ENCODE measurements around the gene CPLX4.
"Not testable (repeated sequence)": the region's sequence is repeated elsewhere in the genome, so short reads cannot be mapped to it uniquely, and the experiment has no call there.

The CPLX4 gene

GRCh38 chr18:59264651-59265245, 53.7 kb downstream of the CPLX4 start:
- H3K27me3 Mint-ChIP-seq = peaks cover 73 to 90% of the 10 kb centered on the region in 2 donors
- peaks cover 5 to 15% of the 10 kb centered on the region in 2 donors for H3K4me1 Mint-ChIP-seq (ENCODE audit: low read depth in 2 of 2)
- ATAC-seq (replicated peaks) (no peak), DNase-seq (no peak)
- no peaks in the 10 kb centered on the region for H3K36me3 Mint-ChIP-seq (ENCODE audit: insufficient read depth)
- H3K4me3 Mint-ChIP-seq = peak overlapping the region; percentile 48 to 62
- H3K9me3 Mint-ChIP-seq = no peaks in the 10 kb centered on the region
- no peak overlapping the region for H3K27ac Mint-ChIP-seq

- peaks cover 74 to 90% of the 10 kb centered on the region in 2 donors for H3K27me3 Mint-ChIP-seq
- no peak for ATAC-seq (replicated peaks)
- H3K9me3 Mint-ChIP-seq = no peaks in the 10 kb centered on the region
- no peak for DNase-seq
- no peak overlapping the region for H3K27ac Mint-ChIP-seq
- peaks cover 0 to 12% of the 10 kb centered on the region in 2 donors for H3K4me1 Mint-ChIP-seq (ENCODE audit: low read depth in 2 of 2)
- H3K36me3 Mint-ChIP-seq (ENCODE audit: insufficient read depth) = no peaks in the 10 kb centered on the region
- no peak overlapping the region for H3K4me3 Mint-ChIP-seq
Measured at GRCh38 chr18:59264121-59264571, 54.3 kb downstream of the CPLX4 start.

- no peak overlapping the region for H3K27ac Mint-ChIP-seq
- peak overlapping the region in 1 of 2 donors; percentile 21 for H3K4me3 Mint-ChIP-seq
- H3K9me3 Mint-ChIP-seq = no peaks in the 10 kb centered on the region
- no peaks in the 10 kb centered on the region for H3K36me3 Mint-ChIP-seq (ENCODE audit: insufficient read depth)
- H3K27me3 Mint-ChIP-seq = peaks cover 78 to 90% of the 10 kb centered on the region in 2 donors
- ATAC-seq (replicated peaks) = no peak
- no peak for DNase-seq
- peaks cover 0 to 12% of the 10 kb centered on the region in 2 donors for H3K4me1 Mint-ChIP-seq (ENCODE audit: low read depth in 2 of 2)
Measured at GRCh38 chr18:59263661-59264060, 54.8 kb downstream of the CPLX4 start.

- not testable (repeated sequence) for H3K4me1 Mint-ChIP-seq (ENCODE audit: low read depth in 2 of 2)
Measured at GRCh38 chr18:59262243-59262642, 56.2 kb downstream of the CPLX4 start.

GRCh38 chr18:59261842-59262241, 56.6 kb downstream of the CPLX4 start:
- DNase-seq; H3K4me3 Mint-ChIP-seq; H3K36me3 Mint-ChIP-seq (ENCODE audit: insufficient read depth); H3K27ac Mint-ChIP-seq; ATAC-seq (replicated peaks); H3K4me1 Mint-ChIP-seq (ENCODE audit: low read depth in 2 of 2); H3K9me3 Mint-ChIP-seq: not testable (repeated sequence)
- H3K27me3 Mint-ChIP-seq = peaks cover 71 to 90% of the 10 kb centered on the region in 2 donors

More at GRCh38 chr18:59262243-59262642, 56.2 kb downstream of the CPLX4 start:
- H3K36me3 Mint-ChIP-seq (ENCODE audit: insufficient read depth); H3K4me3 Mint-ChIP-seq; H3K9me3 Mint-ChIP-seq; H3K27ac Mint-ChIP-seq; ATAC-seq (replicated peaks); DNase-seq: not testable (repeated sequence)
- H3K27me3 Mint-ChIP-seq = peaks cover 75 to 90% of the 10 kb centered on the region in 2 donors

GRCh38 chr18:59255491-59255890, 63.0 kb downstream of the CPLX4 start:
- H3K36me3 Mint-ChIP-seq (ENCODE audit: insufficient read depth); H3K4me3 Mint-ChIP-seq; DNase-seq; H3K27ac Mint-ChIP-seq; H3K4me1 Mint-ChIP-seq (ENCODE audit: low read depth in 2 of 2); H3K9me3 Mint-ChIP-seq; ATAC-seq (replicated peaks): not testable (repeated sequence)
- peaks cover 45 to 77% of the 10 kb centered on the region in 2 donors for H3K27me3 Mint-ChIP-seq

GRCh38 chr18:59249199-59249774, 69.2 kb downstream of the CPLX4 start:
- no peak for ATAC-seq (replicated peaks)
- DNase-seq = peak in 1 of 3 experiments; percentile 9
- H3K4me3 Mint-ChIP-seq = no peak overlapping the region
- no peak overlapping the region for H3K27ac Mint-ChIP-seq
- H3K9me3 Mint-ChIP-seq = no peaks in the 10 kb centered on the region
- H3K36me3 Mint-ChIP-seq (ENCODE audit: insufficient read depth) = no peaks in the 10 kb centered on the region
- H3K4me1 Mint-ChIP-seq (ENCODE audit: low read depth in 2 of 2) = no peaks in the 10 kb centered on the region
- H3K27me3 Mint-ChIP-seq = peaks cover 51 to 57% of the 10 kb centered on the region in 2 donors

- no peaks in the 10 kb centered on the region for H3K4me1 Mint-ChIP-seq (ENCODE audit: low read depth in 2 of 2)
- H3K36me3 Mint-ChIP-seq (ENCODE audit: insufficient read depth) = no peaks in the 10 kb centered on the region
- no peak overlapping the region for H3K4me3 Mint-ChIP-seq
- H3K9me3 Mint-ChIP-seq = no peaks in the 10 kb centered on the region
- H3K27ac Mint-ChIP-seq = no peak overlapping the region
- no peak for DNase-seq
- no peak for ATAC-seq (replicated peaks)
- peaks cover 32 to 49% of the 10 kb centered on the region in 2 donors for H3K27me3 Mint-ChIP-seq
Measured at GRCh38 chr18:59246796-59247195, 71.7 kb downstream of the CPLX4 start.
